ENCODE data around the gene DCTN5. TPM values are rescaled to one million over a fixed set of nuclear protein-coding genes. Genes with fewer than 3 reads are reported as not detected.

The DCTN5 gene
- total and polyA plus RNA-seq, 2 of the 13 experiments (the other 11 are each of a cell fraction or from before 2014, with no cell fraction given): 105 to 207 TPM

GRCh38 chr16:23663918-23664317 lies 22.7 kb downstream of the DCTN5 start (continued):
- TF ChIP-seq NCOR1 (IDR thresholded peaks at IDR 0.05; ENCODE audit: borderline replicate concordance, low read length) (no peak), SPEN (CRISPR knock-in tag; IDR thresholded peaks at IDR 0.05; ENCODE audit: low read depth) (no peak)

- no peaks in the 10 kb centered on the region for H3K9me3 ChIP-seq (ENCODE audit: low read length)
- H3K4me3 ChIP-seq (replicated peaks in 1 of 3; ENCODE audit: insufficient read depth in 1 of 3, low read depth in 2 of 3, low read length in 3 of 3): no peak overlapping the region
- H3K4me1 ChIP-seq (ENCODE audit: insufficient read depth, low read length): no peaks in the 10 kb centered on the region
- WGBS (ENCODE audit: low lambda C conversion rate): 98% methylated on average over 7 of the region's 7 CpGs
- no peak for DNase-seq (ENCODE audit: low spot score)
- no peaks in the 10 kb centered on the region for H3K27me3 ChIP-seq (ENCODE audit: control insufficient read depth in 1 of 2, insufficient read depth in 2 of 2, low read length in 2 of 2)
- ChIA-PET CTCF (ENCODE audit: low intra/inter-chr PET ratio, low total read pairs) (no interaction called here), POLR2A (interaction anchor here (1.0 kb wide), 1 partner anchor 25 kb away, joined by 3 read pairs; no protein-coding TSS in a partner anchor)
- in situ Hi-C loops (cut with HindIII; ENCODE audit: extremely low pct_ligation_motif_present, low pct_unique_long_range_greater_than_20kb): no loop called here
- intact Hi-C loops (cut with micrococcal nuclease; ENCODE audit: unreplicated experiment): no loop called here
- BruUV-seq (replicated peaks): no TSS peak
- H3K4me2 ChIP-seq (ENCODE audit: low read depth, low read length): no peak overlapping the region
- no peak for FAIRE-seq
- no peak for TF ChIP-seq TSC22D2 (CRISPR knock-in tag; IDR thresholded peaks at IDR 0.05; ENCODE audit: borderline replicate concordance)
- no peak for TF ChIP-seq ZNF567 (CRISPR knock-in tag; IDR thresholded peaks at IDR 0.05; ENCODE audit: borderline replicate concordance)
- TF ChIP-seq GMEB2 (CRISPR knock-in tag; IDR thresholded peaks at IDR 0.05; ENCODE audit: low read depth): no peak
- H2AFZ ChIP-seq (ENCODE audit: low read length): no peak overlapping the region
- H3K27ac ChIP-seq (ENCODE audit: extremely low read length, insufficient read depth, low read length): no peak overlapping the region
- ATAC-seq: no peak
- H3K79me2 ChIP-seq (ENCODE audit: insufficient read depth, low read length): no peaks in the 10 kb centered on the region
- H3K36me3 ChIP-seq (replicated peaks in 1 of 2; ENCODE audit: control insufficient read depth in 1 of 2, insufficient read depth in 2 of 2, low read length in 2 of 2): peaks cover 48 to 95% of the 10 kb centered on the region in 2 experiments
- no peaks in the 10 kb centered on the region for H4K20me1 ChIP-seq (ENCODE audit: insufficient read depth, low read length)
- no peak overlapping the region for H3K9ac ChIP-seq (ENCODE audit: insufficient read depth, low read depth, low read length)
Observed at GRCh38 chr16:23666571-23667354, 25.5 kb downstream of the DCTN5 start.
